ENCODE results near the gene TRIM34.
A peak's percentile ranks its signal among the peaks of the same experiment; 100 is the strongest.
"Not testable (repeated sequence)": the region's sequence is repeated elsewhere in the genome, so short reads cannot be mapped to it uniquely, and the experiment has no call there.

TRIM34 gene

DNA sequence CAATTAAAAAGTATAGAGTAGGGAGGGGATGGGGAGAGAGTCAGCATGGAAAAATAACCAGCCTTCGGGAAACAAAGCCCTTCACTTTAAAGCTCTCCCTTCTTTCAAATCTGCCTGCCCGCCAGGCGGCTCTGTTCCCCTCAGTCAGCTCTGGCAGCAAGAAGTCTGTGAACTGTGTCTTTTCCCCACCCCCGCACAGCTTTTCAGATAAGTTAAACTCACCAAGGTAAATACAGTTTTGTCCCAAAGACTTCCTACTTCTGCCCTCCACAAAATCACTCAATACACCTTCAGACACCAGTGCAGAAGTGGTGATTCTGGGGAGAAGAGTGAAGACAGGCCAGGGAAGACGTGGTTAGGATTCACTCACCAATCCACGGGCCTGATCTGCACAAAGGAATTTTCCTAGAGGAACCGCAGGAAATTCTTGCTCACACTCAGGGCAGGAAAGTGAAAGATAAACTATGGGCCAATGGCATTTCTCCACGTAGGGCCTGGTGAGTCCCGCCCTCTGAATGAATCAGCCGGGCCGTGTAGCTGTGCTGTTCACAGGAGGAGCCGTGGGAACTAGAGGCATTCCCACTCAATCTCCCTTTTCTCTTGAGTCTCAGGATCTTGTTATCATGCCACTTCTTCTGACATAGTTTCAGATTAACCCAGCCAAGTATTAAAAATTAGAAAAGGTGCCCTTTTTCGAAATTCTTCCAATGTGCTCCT is 60.0 kb downstream of the TRIM34 start, which contains the start of gene TRIM5:
Gene TRIM5 (minus strand): TSS at position 429 of the 717 bp plus-strand sequence. CDS start 4,897 bp downstream, outside the sequence.
- Mint-ChIP-seq H3K36me3 (peaks cover 16% of the 10 kb centered on the region), H3K9me3 (peaks cover 4% of the 10 kb centered on the region), H3K27ac (peak within 1 kb of the TSS; percentile 90), H3K27me3 (no peaks in the 10 kb centered on the region), H3K4me3 (peak within 1 kb of the TSS; percentile 85), H3K4me1 (peaks cover 51% of the 10 kb centered on the region)
- CTCF ChIA-PET, result interaction anchor here (0.7 to 2.1 kb wide), 11 partner anchors 10 to 678 kb away, joined by 3 to 12 read pairs (median 6); no protein-coding TSS in a partner anchor
- peak; percentile 85 for DNase-seq

- H3K4me3 Mint-ChIP-seq, result no peak overlapping the region
- peaks cover 46% of the 10 kb centered on the region for H3K4me1 Mint-ChIP-seq
- CTCF ChIA-PET, result no interaction called here
- H3K9me3 Mint-ChIP-seq, result peaks cover 4% of the 10 kb centered on the region
- H3K36me3 Mint-ChIP-seq, result peaks cover 21% of the 10 kb centered on the region
- no peak for DNase-seq
- no peaks in the 10 kb centered on the region for H3K27me3 Mint-ChIP-seq
- no peak overlapping the region for H3K27ac Mint-ChIP-seq
Measured at GRCh38 chr11:5686426-5686825, 61.6 kb downstream of the TRIM34 start.

- Mint-ChIP-seq H3K9me3 (peaks cover 2% of the 10 kb centered on the region), H3K4me1 (peaks cover 50% of the 10 kb centered on the region), H3K4me3 (no peak overlapping the region), H3K27ac (peak overlapping the region; percentile 94), H3K36me3 (peaks cover 28% of the 10 kb centered on the region), H3K27me3 (no peaks in the 10 kb centered on the region)
- no peak for DNase-seq
- CTCF ChIA-PET, result interaction anchor here (0.7 kb wide), 1 partner anchor 125 kb away, joined by 3 read pairs; no protein-coding TSS in a partner anchor
Measured at GRCh38 chr11:5688482-5688881, 63.7 kb downstream of the TRIM34 start.

DNA sequence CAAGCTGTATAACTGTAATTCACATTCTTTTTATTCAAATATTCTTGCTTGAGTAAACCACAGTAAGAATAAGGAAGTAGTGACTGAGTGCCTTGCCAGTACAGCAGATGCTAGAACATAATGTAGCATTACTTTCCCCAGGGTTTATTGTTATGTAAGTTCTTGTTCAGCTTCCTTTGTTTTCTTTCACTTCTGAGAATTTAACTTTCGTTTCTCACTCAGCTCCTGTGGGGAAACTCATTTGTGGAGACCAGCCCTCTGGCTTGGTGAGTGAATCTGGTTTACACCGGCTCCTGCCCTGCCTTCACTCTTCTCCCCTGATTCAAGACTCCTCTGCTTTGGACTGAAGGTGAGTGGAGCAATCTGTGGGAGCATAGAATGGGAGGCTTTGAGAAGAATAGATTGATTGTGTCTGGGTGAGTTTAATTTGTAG is 64.8 kb downstream of the TRIM34 start, which contains the start of gene TRIM22:
Gene TRIM22 (plus strand): TSS at position 240 of the 433 bp plus-strand sequence. CDS start 6,443 bp downstream, outside the sequence.
- H3K4me3 Mint-ChIP-seq, result peak within 1 kb of the TSS; percentile 90
- peak; percentile 74 for DNase-seq
- CTCF ChIA-PET, result interaction anchor here (1.2 to 2.0 kb wide), 2 partner anchors 63 to 92 kb away, joined by 4 to 6 read pairs; no protein-coding TSS in a partner anchor
- H3K36me3 Mint-ChIP-seq, result peaks cover 33% of the 10 kb centered on the region
- H3K27me3 Mint-ChIP-seq, result no peaks in the 10 kb centered on the region
- peak within 1 kb of the TSS; percentile 94 for H3K27ac Mint-ChIP-seq
- no peaks in the 10 kb centered on the region for H3K9me3 Mint-ChIP-seq
- peaks cover 53% of the 10 kb centered on the region for H3K4me1 Mint-ChIP-seq

DNA sequence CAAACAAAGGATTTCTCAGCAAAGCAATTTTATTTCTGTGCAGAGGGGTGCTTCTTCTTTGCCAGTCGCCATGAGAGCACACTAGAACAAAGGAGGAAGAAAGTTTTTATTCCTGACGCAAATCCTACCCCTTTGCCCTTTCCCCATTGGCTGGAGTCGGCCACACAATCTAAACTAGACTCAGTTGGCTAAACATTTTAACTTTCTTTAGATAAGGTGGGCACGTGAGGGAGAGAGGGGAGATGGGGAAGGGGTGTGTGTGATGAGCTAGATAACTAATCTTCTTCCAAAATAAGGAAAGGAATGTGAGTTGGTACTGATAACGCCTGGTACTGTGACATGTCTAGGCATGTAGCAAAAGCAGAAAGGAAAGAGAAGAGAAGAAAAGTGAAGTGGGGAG is 65.4 kb downstream of the TRIM34 start:
- no peak for DNase-seq
- H3K27ac Mint-ChIP-seq, result peak overlapping the region; percentile 94
- no peaks in the 10 kb centered on the region for H3K9me3 Mint-ChIP-seq
- H3K27me3 Mint-ChIP-seq, result no peaks in the 10 kb centered on the region
- CTCF ChIA-PET, result interaction anchor here (1.2 to 2.0 kb wide), 2 partner anchors 64 to 93 kb away, joined by 4 to 6 read pairs; no protein-coding TSS in a partner anchor
- H3K4me1 Mint-ChIP-seq, result peaks cover 55% of the 10 kb centered on the region
- H3K36me3 Mint-ChIP-seq, result peaks cover 38% of the 10 kb centered on the region
- peak overlapping the region; percentile 90 for H3K4me3 Mint-ChIP-seq

GRCh38 chr11:5690736-5691135 is 65.9 kb downstream of the TRIM34 start:
- CTCF ChIA-PET, result interaction anchor here (2.0 kb wide), 1 partner anchor 64 kb away, joined by 6 read pairs; no protein-coding TSS in a partner anchor
- Mint-ChIP-seq H3K36me3 (peaks cover 38% of the 10 kb centered on the region), H3K4me1 (peaks cover 57% of the 10 kb centered on the region), H3K9me3 (no peaks in the 10 kb centered on the region), H3K4me3 (peak overlapping the region; percentile 90), H3K27ac (peak overlapping the region; percentile 94), H3K27me3 (no peaks in the 10 kb centered on the region)
- no peak for DNase-seq

DNA sequence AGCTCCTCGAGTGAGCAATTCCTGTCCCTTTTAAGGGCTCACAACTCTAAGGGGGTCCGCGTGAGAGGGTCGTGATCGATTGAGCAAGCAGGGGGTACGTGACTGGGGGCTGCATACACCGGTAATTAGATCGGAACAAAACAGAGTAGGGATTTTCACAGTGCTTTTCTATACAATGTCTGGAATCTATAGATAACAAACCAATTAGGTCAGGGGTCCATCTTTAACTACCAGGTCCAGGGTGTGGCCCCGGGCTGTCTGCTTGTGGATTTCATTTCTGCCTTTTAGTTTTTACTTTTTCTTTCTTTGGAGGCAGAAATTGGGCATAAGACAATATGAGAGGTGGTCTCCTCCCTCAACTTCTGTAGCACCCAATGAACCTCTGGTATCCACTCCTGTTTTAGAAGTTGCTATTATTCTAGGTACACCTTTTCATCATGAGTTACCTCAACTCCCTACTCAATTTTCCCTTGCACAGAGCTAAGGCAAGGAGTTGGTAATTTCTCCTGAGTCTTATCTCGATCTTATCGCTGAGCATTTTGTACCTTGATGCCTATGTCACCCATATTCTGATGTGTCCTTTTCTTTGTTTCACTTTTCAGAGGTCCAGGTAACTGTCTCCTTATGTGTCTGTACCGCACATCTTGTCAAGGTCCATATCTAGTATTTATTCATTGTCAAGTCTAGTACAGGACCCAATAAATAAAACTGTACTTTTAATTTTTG is 66.6 kb downstream of the TRIM34 start:
- Mint-ChIP-seq H3K27ac (peak overlapping the region; percentile 94), H3K4me1 (peaks cover 60% of the 10 kb centered on the region), H3K36me3 (peaks cover 43% of the 10 kb centered on the region), H3K4me3 (peak overlapping the region; percentile 90)
- H3K27me3 Mint-ChIP-seq, H3K9me3 Mint-ChIP-seq, DNase-seq: not testable (repeated sequence)
- CTCF ChIA-PET, result interaction anchor here (2.0 kb wide), 1 partner anchor 65 kb away, joined by 6 read pairs; no protein-coding TSS in a partner anchor

- CTCF ChIA-PET, result no interaction called here
- H3K27ac Mint-ChIP-seq, result peak overlapping the region; percentile 94
Measured at GRCh38 chr11:5691964-5692361, 67.2 kb downstream of the TRIM34 start.

More at GRCh38 chr11:5691964-5692361, 67.2 kb downstream of the TRIM34 start:
- Mint-ChIP-seq H3K36me3 (peaks cover 49% of the 10 kb centered on the region), H3K27me3 (no peaks in the 10 kb centered on the region), H3K9me3 (no peaks in the 10 kb centered on the region), H3K4me3 (peak overlapping the region; percentile 90), H3K4me1 (peaks cover 63% of the 10 kb centered on the region)
- no peak for DNase-seq

All from activated naive CD4-positive, alpha-beta T cell treated with anti-CD3 and anti-CD28 coated beads, Interleukin-2, amount 10 ng/mL, durations not matched to agents 7 days and 5 days (primary cell).